ENCODE data around the gene DNM2.

GRCh38 chr19:10769533-10770491, 51.9 kb downstream of the DNM2 start:
- no peak; the same call in 1 of the 2 replicates for TF ChIP-seq CTCF (IDR thresholded peaks at IDR 0.05)
- TF ChIP-seq POLR2AphosphoS5 (IDR thresholded peaks at IDR 0.05; ENCODE audit: low read depth, low read length), result no peak
- no peak for TF ChIP-seq TCF7L2 (IDR thresholded peaks at IDR 0.05; ENCODE audit: low read depth, low read length)
- no peak for TF ChIP-seq REST (IDR thresholded peaks at IDR 0.05; ENCODE audit: insufficient read depth in 1 of 2, low read depth in 2 of 2, low read length in 1 of 2)
- no peak for TF ChIP-seq SIN3A (IDR thresholded peaks at IDR 0.05; ENCODE audit: borderline replicate concordance, insufficient read depth, low read depth, low read length)
